KMS-11 (cell line): ENCODE measurements around the gene IFT88.

Experiments used
- H2AFZ ChIP-seq: fragments of 200-600 bp; sonication (generic); 2 replicates; pipeline ENCODE4 v1.6.1; 2016; ENCODE audit warnings: antibody characterized with exemption, mixed run types, low read depth
- H3K27ac ChIP-seq: fragments of 200-600 bp; sonication (generic); 2 replicates; pipeline ENCODE4 v1.6.1; 2016; ENCODE audit warnings: mild to moderate bottlenecking, mixed run types
- H3K27me3 ChIP-seq: fragments of 200-600 bp; sonication (generic); 2 replicates; pipeline ENCODE4 v1.6.1; 2017; ENCODE audit warnings: mild to moderate bottlenecking, low read depth, mixed run types, moderate library complexity; ENCODE audit not compliant: insufficient read depth
- H3K36me3 ChIP-seq: fragments of 200-600 bp; sonication (generic); 2 replicates; pipeline ENCODE4 v1.6.1; 2017; ENCODE audit warnings: mild to moderate bottlenecking, mixed run types; ENCODE audit not compliant: insufficient read depth
- H3K4me1 ChIP-seq: fragments of 200-600 bp; sonication (generic); 2 replicates; pipeline ENCODE4 v1.6.1; 2016; ENCODE audit warnings: mild to moderate bottlenecking, low read depth, mixed run types; ENCODE audit not compliant: poor library complexity, severe bottlenecking
- H3K4me2 ChIP-seq: fragments of 200-600 bp; sonication (generic); 2 replicates; pipeline ENCODE4 v1.7.0; 2016; ENCODE audit warnings: mild to moderate bottlenecking, mixed run types
- H3K4me3 ChIP-seq: fragments of 200-600 bp; sonication (generic); IDR thresholded peaks from 2 replicates; pipeline ENCODE4 v1.6.1; 2017; ENCODE audit warnings: low read depth, low read length, mixed read lengths; ENCODE audit not compliant: insufficient read depth
- H3K79me2 ChIP-seq: fragments of 200-600 bp; sonication (generic); 2 replicates; pipeline ENCODE4 v1.6.1; 2016; ENCODE audit warnings: low read depth, mixed run types; ENCODE audit not compliant: insufficient read depth
- H3K9ac ChIP-seq: fragments of 200-600 bp; sonication (generic); 2 replicates; pipeline ENCODE4 v1.6.1; 2016; ENCODE audit warnings: mild to moderate bottlenecking, mixed run types
- H4K20me1 ChIP-seq: fragments of 200-600 bp; sonication (generic); 2 replicates; pipeline ENCODE4 v1.6.1; 2016; ENCODE audit warnings: mild to moderate bottlenecking, mixed run types; ENCODE audit not compliant: insufficient read depth
- CTCF ChIP-seq: fragments of 200-600 bp; sonication (generic); conservative IDR thresholded peaks from 2 replicates; pipeline ENCODE4 v1.6.1; 2017; ENCODE audit warnings: low read depth, mild to moderate bottlenecking, antibody characterized with exemption, low read length, moderate library complexity, mixed read lengths

The IFT88 gene

GRCh38 chr13:20647758-20648157 is 80.8 kb downstream of the IFT88 start:
- Histone ChIP-seq H3K36me3 (no peaks in the 10 kb centered on the region), H3K27me3 (no peaks in the 10 kb centered on the region), H4K20me1 (no peaks in the 10 kb centered on the region), H3K79me2 (no peaks in the 10 kb centered on the region), H3K4me2 (no peak overlapping the region), H3K4me1 (no peaks in the 10 kb centered on the region), H2AFZ (no peak overlapping the region), H3K27ac (no peak overlapping the region), H3K9ac (no peak overlapping the region), H3K4me3 (no peak overlapping the region)
- no peak for TF ChIP-seq CTCF

GRCh38 chr13:20652946-20653345 is 86.0 kb downstream of the IFT88 start:
- no peak for TF ChIP-seq CTCF
- Histone ChIP-seq H3K4me1 (no peaks in the 10 kb centered on the region), H3K27ac (no peak overlapping the region), H4K20me1 (no peaks in the 10 kb centered on the region), H2AFZ (no peak overlapping the region), H3K4me3 (no peak overlapping the region), H3K4me2 (no peak overlapping the region), H3K79me2 (no peaks in the 10 kb centered on the region), H3K36me3 (no peaks in the 10 kb centered on the region), H3K9ac (no peak overlapping the region), H3K27me3 (no peaks in the 10 kb centered on the region)

- Histone ChIP-seq H3K9ac (no peak overlapping the region), H3K27me3 (no peaks in the 10 kb centered on the region), H3K4me3 (no peak overlapping the region), H3K79me2 (no peaks in the 10 kb centered on the region), H3K4me2 (no peak overlapping the region), H3K36me3 (no peaks in the 10 kb centered on the region), H4K20me1 (no peaks in the 10 kb centered on the region), H2AFZ (no peak overlapping the region), H3K4me1 (no peaks in the 10 kb centered on the region), H3K27ac (no peak overlapping the region)
- no peak for TF ChIP-seq CTCF
These were observed 87.2 kb downstream of the IFT88 start for GRCh38 chr13:20654156-20654555.

GRCh38 chr13:20658451-20659040 is 91.6 kb downstream of the IFT88 start:
- no peak overlapping the region for H3K4me2 ChIP-seq
- no peaks in the 10 kb centered on the region for H3K4me1 ChIP-seq
- no peaks in the 10 kb centered on the region for H3K79me2 ChIP-seq
- H3K27me3 ChIP-seq, result no peaks in the 10 kb centered on the region
- no peaks in the 10 kb centered on the region for H3K36me3 ChIP-seq
- no peak overlapping the region for H2AFZ ChIP-seq
- H3K9ac ChIP-seq, result no peak overlapping the region
- no peak overlapping the region for H3K4me3 ChIP-seq
- no peak overlapping the region for H3K27ac ChIP-seq
- no peaks in the 10 kb centered on the region for H4K20me1 ChIP-seq
- TF ChIP-seq CTCF, result no peak
